Lower leg skin (tissue), 3 donors: ENCODE measurements around the gene ACOXL.

Experiments used
- CTCF ChIP-seq, 3 donors: fragments of 450-650 bp; IDR thresholded peaks; one replicate each; pipeline ENCODE4 v1.5.1; 2016; ENCODE audit warnings: antibody characterized with exemption in 3 of 3, mild to moderate bottlenecking in 3 of 3, moderate library complexity in 2 of 3
- POLR2A ChIP-seq, 2 donors: fragments of 450-650 bp; IDR thresholded peaks; one replicate each; pipeline ENCODE4 v1.6.1; 2016 to 2017; ENCODE audit warnings: antibody characterized with exemption in 2 of 2, mild to moderate bottlenecking in 1 of 2, moderate library complexity in 1 of 2

- TF ChIP-seq CTCF (IDR thresholded peaks at IDR 0.05) (no peak), POLR2A (IDR thresholded peaks at IDR 0.05) (no peak)
Observed at GRCh38 chr2:110904116-110904778, 171.9 kb downstream of the ACOXL start.
